NCI-H1105 treated with DMSO at 0.1 percent for 48 hours (cell line): ENCODE results near the gene PDE8A.
"Not testable (repeated sequence)": the region's sequence is repeated elsewhere in the genome, so short reads cannot be mapped to it uniquely, and the experiment has no call there.

Source experiments
- DNase-seq: peaks from one replicate; lab custom pipeline; 2025; lab: John Stamatoyannopoulos, UW

Gene PDE8A

GRCh38 chr15:85011160-85011571 is 29.5 kb downstream of the PDE8A start:
- no peak for DNase-seq

- DNase-seq = not testable (repeated sequence)
Observed at GRCh38 chr15:85011724-85012123, 30.1 kb downstream of the PDE8A start.

- no peak for DNase-seq
Observed at GRCh38 chr15:85013785-85014184, 32.1 kb downstream of the PDE8A start.

- DNase-seq = no peak
Observed at GRCh38 chr15:85014932-85015331, 33.3 kb downstream of the PDE8A start.

GRCh38 chr15:85016275-85016674 is 34.6 kb downstream of the PDE8A start:
- no peak for DNase-seq

GRCh38 chr15:85019815-85020590 is 38.3 kb downstream of the PDE8A start:
- DNase-seq = no peak

- no peak for DNase-seq
Observed at GRCh38 chr15:85021409-85021808, 39.8 kb downstream of the PDE8A start.

- no peak for DNase-seq
Observed at GRCh38 chr15:85022860-85023403, 41.3 kb downstream of the PDE8A start.

- DNase-seq = no peak
Observed at GRCh38 chr15:85024003-85024402, 42.3 kb downstream of the PDE8A start.

GRCh38 chr15:85024509-85025336 is 43.1 kb downstream of the PDE8A start:
- no peak for DNase-seq

- DNase-seq = no peak
Observed at GRCh38 chr15:85025516-85026251, 44.0 kb downstream of the PDE8A start.

- no peak for DNase-seq
Observed at GRCh38 chr15:85026304-85027032, 44.8 kb downstream of the PDE8A start.

- no peak for DNase-seq
Observed at GRCh38 chr15:85027033-85027380, 45.4 kb downstream of the PDE8A start.

GRCh38 chr15:85027421-85027820 is 45.8 kb downstream of the PDE8A start:
- DNase-seq = no peak

GRCh38 chr15:85028416-85028815 is 46.8 kb downstream of the PDE8A start:
- DNase-seq = no peak

- DNase-seq = no peak
Observed at GRCh38 chr15:85029221-85029620, 47.6 kb downstream of the PDE8A start.

- no peak for DNase-seq
Observed at GRCh38 chr15:85030301-85030929, 48.8 kb downstream of the PDE8A start.

- DNase-seq = no peak
Observed at GRCh38 chr15:85031086-85031943, 49.7 kb downstream of the PDE8A start.

- DNase-seq = no peak
Observed at GRCh38 chr15:85031944-85032558, 50.4 kb downstream of the PDE8A start.

- DNase-seq = no peak
Observed at GRCh38 chr15:85033148-85033547, 51.5 kb downstream of the PDE8A start.
